Ovary (tissue), 9 donors: Measurements from ENCODE around the gene TEDC2. TPM values are rescaled to one million over a fixed set of nuclear protein-coding genes. Genes with fewer than 3 reads are reported as not detected.
"Not testable (repeated sequence)": the region's sequence is repeated elsewhere in the genome, so short reads cannot be mapped to it uniquely, and the experiment has no call there.

ENCODE experiments used
- DNase-seq, 5 donors: peaks; one replicate each; pipeline ENCODE4 v3.0.0-alpha.2; 2019 to 2020
- H3K27ac ChIP-seq, 2 donors: fragments of 200-600 bp; one replicate each; pipeline versions ENCODE4 v1.5.1 to v1.8.0; 2019 to 2022
- H3K27me3 ChIP-seq: fragments of 200-600 bp; one replicate; pipeline ENCODE4 v1.8.0; 2022
- H3K36me3 ChIP-seq: fragments of 200-600 bp; sonication (generic); one replicate; pipeline ENCODE4 v1.5.1; 2019
- H3K4me1 ChIP-seq: one replicate; pipeline ENCODE4 v1.8.1; 2013; ENCODE audit warnings: mild to moderate bottlenecking, moderate library complexity; ENCODE audit not compliant: insufficient read depth
- H3K4me3 ChIP-seq: fragments of 200-600 bp; sonication (generic); one replicate; pipeline ENCODE4 v1.5.1; 2017
- H3K9me3 ChIP-seq, 2 donors: fragments of 200-600 bp in 1 of 2; sonication (generic) in 1 of 2; one replicate each; pipeline versions ENCODE4 v1.5.1 to v1.8.1; 2013 to 2019; ENCODE audit warnings: mild to moderate bottlenecking in 1 of 2, moderate library complexity in 1 of 2
- CTCF ChIP-seq, 3 donors: fragments of 450-650 bp in 2 of 3; fragments of 200-600 bp in 1 of 3; IDR thresholded peaks; one replicate each; pipeline versions ENCODE4 v1.5.1 to v1.8.0; 2016 to 2022; ENCODE audit warnings: antibody characterized with exemption in 3 of 3, mild to moderate bottlenecking in 1 of 3
- EP300 ChIP-seq: sonication (generic); formaldehyde crosslinking; IDR thresholded peaks from one replicate; pipeline ENCODE4 v1.6.1; 2017; ENCODE audit warnings: antibody characterized with exemption
- POLR2A ChIP-seq: fragments of 450-650 bp; IDR thresholded peaks from one replicate; pipeline ENCODE4 v1.6.1; 2017; ENCODE audit warnings: antibody characterized with exemption, mild to moderate bottlenecking, moderate library complexity
- WGBS, 3 donors: extraction: QIAGEN DNeasy Blood & Tissue Kit in 1 of 3; methylation state at CpG; one replicate each; pipeline versions ENCODE4 v1.1.5 to v1.1.7; 2013 to 2017; 5-methylcytosine and 5-hydroxymethylcytosine counted together
- intact Hi-C, 4 donors: fragments of 100-400 bp; cut with DNase I; formaldehyde crosslinking; loops; one replicate each; pipeline versions ENCODE4 v1.11.0 to v1.15.1; 2022 to 2023
- polyA plus RNA-seq, 2 donors: library from polyadenylated mRNA; stranded (reverse); fragments of 200-250 nt in 1 of 2; fragments of 350-450 nt in 1 of 2; fragmentation: Illumina TruSeq in 1 of 2; extraction: RNeasy Lipid Tissue Mini Kit (QIAGEN cat#74804) in 1 of 2; gene quantifications; one replicate each; pipeline ENCODE4 v1.2.3, GENCODE V29; 2013 to 2014
- total RNA-seq, 7 donors: library from RNA; depleted of rRNA in 2 of 7; stranded (reverse); fragments of >200 nt in 2 of 7; fragmentation: NEBNext Ultra II Directional in 3 of 7; extraction: Animal tissue kit (Norgen Biotek cat#: 25700) in 3 of 7; gene quantifications; one replicate each; pipeline versions ENCODE4 v1.1.0 to v1.2.4, GENCODE V29; 2016 to 2023
- donor health status: DM: no; HTN: no; CAD: no; lungs with moderate emphysema.
- donor health status: DM: no; HTN: no; CAD: no.
- donor health status: Bipolar disorder and iron deficiency.
- donor health status: DM: yes; HTN: yes; CAD: no.
- donor health status: DM: no; HTN: no; CAD: no.
- donor health status: DM: yes; HTN: yes; CAD: no.

TEDC2 gene
- total and polyA plus RNA-seq, 9 donors, result 0.38 to 2.0 (median 1.3) TPM; not detected in 3

- Histone ChIP-seq H3K9me3 (no peaks in the 10 kb centered on the region), H3K27me3 (no peaks in the 10 kb centered on the region), H3K27ac (peak overlapping the region; percentile 26 to 70), H3K36me3 (no peaks in the 10 kb centered on the region), H3K4me3 (peak overlapping the region; percentile 61), H3K4me1 (peaks cover 2% of the 10 kb centered on the region)
- TF ChIP-seq EP300 (no peak), CTCF (IDR thresholded peaks at IDR 0.05) (no peak), POLR2A (no peak)
- 7 to 11% (median 10%) methylated on average over 40 to 46 of the region's 46 CpGs for WGBS, 3 donors
- intact Hi-C loops, result loop anchor here in 3 of 4 donors (2.0 to 10.0 kb wide), 3 partner anchors 75 to 89 kb away; partner anchors contain the start of gene ABCA3 (in 2 of the 3)
- DNase-seq, result no peak
These were observed 29.9 kb upstream of the TEDC2 start for GRCh38 chr16:2429771-2430663.

GRCh38 chr16:2432286-2432685 lies 27.6 kb upstream of the TEDC2 start:
- Histone ChIP-seq H3K9me3 (no peaks in the 10 kb centered on the region), H3K27me3 (no peaks in the 10 kb centered on the region), H3K27ac (no peak overlapping the region), H3K4me1 (peaks cover 2% of the 10 kb centered on the region), H3K4me3 (no peak overlapping the region), H3K36me3 (no peaks in the 10 kb centered on the region)
- TF ChIP-seq CTCF (IDR thresholded peaks at IDR 0.05), result no peak
- no peak for TF ChIP-seq EP300
- no peak for TF ChIP-seq POLR2A
- 95 to 96% (median 96%) methylated on average over 6 of the region's 6 CpGs for WGBS, 3 donors
- intact Hi-C loops, result loop anchor here in 1 of 4 donors (10.0 kb wide), 2 partner anchors 73 to 87 kb away; partner anchors contain the start of gene ABCA3
- no peak for DNase-seq

- Histone ChIP-seq H3K4me3 (no peak overlapping the region), H3K27ac (no peak overlapping the region), H3K36me3 (no peaks in the 10 kb centered on the region), H3K9me3 (no peaks in the 10 kb centered on the region), H3K27me3 (no peaks in the 10 kb centered on the region), H3K4me1 (peaks cover 2% of the 10 kb centered on the region)
- TF ChIP-seq CTCF (IDR thresholded peaks at IDR 0.05) (no peak), EP300 (no peak), POLR2A (no peak)
- intact Hi-C loops, result loop anchor here in 1 of 4 donors (10.0 kb wide), 2 partner anchors 72 to 88 kb away; partner anchors contain the start of gene ABCA3
- 94 to 96% (median 95%) methylated on average over 15 of the region's 15 CpGs for WGBS, 3 donors
- DNase-seq, result no peak
These were observed 27.0 kb upstream of the TEDC2 start for GRCh38 chr16:2432801-2433505.

GRCh38 chr16:2435236-2435635 lies 24.7 kb upstream of the TEDC2 start:
- not testable (repeated sequence) for H3K4me1 ChIP-seq, H3K9me3 ChIP-seq, H3K27me3 ChIP-seq, H3K4me3 ChIP-seq, H3K36me3 ChIP-seq, DNase-seq, H3K27ac ChIP-seq
- intact Hi-C loops, result loop anchor here in 1 of 4 donors (10.0 kb wide), 2 partner anchors 70 to 90 kb away; partner anchors contain the start of gene ABCA3
- WGBS, 3 donors, result 94 to 99% (median 95%) methylated on average over 3 to 4 of the region's 4 CpGs
